Colonic mucosa (tissue), 4 donors: ENCODE measurements around the gene ADGRA3. TPM values are rescaled to one million over a fixed set of nuclear protein-coding genes. Genes with fewer than 3 reads are reported as not detected.

ENCODE experiments used
- DNase-seq: peaks from one replicate; pipeline ENCODE4 v3.0.0-alpha.2; 2020
- H3K27ac ChIP-seq: fragments of 200-600 bp; one replicate; pipeline ENCODE4 v1.8.0; 2021
- H3K27me3 ChIP-seq: fragments of 200-600 bp; one replicate; pipeline ENCODE4 v1.8.0; 2021
- H3K36me3 ChIP-seq: fragments of 200-600 bp; one replicate; pipeline ENCODE4 v1.8.0; 2021
- H3K4me1 ChIP-seq: fragments of 200-600 bp; one replicate; pipeline ENCODE4 v1.8.0; 2021; ENCODE audit warnings: mild to moderate bottlenecking
- H3K4me3 ChIP-seq: fragments of 200-600 bp; one replicate; pipeline ENCODE4 v1.8.0; 2021
- H3K9ac ChIP-seq, 2 donors: one replicate each; pipeline ENCODE4 v1.7.0; 2013; ENCODE audit warnings: control low read depth in 2 of 2, low read depth in 2 of 2, low read length in 2 of 2
- H3K9me3 ChIP-seq: fragments of 200-600 bp; one replicate; pipeline ENCODE4 v1.8.0; 2021
- intact Hi-C: fragments of 100-400 bp; cut with DNase I; formaldehyde crosslinking; loops from one replicate; pipeline ENCODE4 v1.14.1; 2022
- total RNA-seq, 2 donors: library from RNA; stranded (reverse); fragmentation: NEBNext Ultra II Directional in 1 of 2; extraction: Animal tissue kit (Norgen Biotek cat#: 25700) in 1 of 2; gene quantifications; one replicate each; pipeline ENCODE4 v1.2.1, GENCODE V29; 2021
- TF ChIP-seq, protein P1 (sequence below): fragments of 200-600 bp; IDR thresholded peaks from one replicate; pipeline ENCODE4 v1.8.0; 2022; ENCODE audit warnings: antibody characterized with exemption, mild to moderate bottlenecking
- donor health status: healthy.
- donor health status: DM: no; HTN: no; CAD: no.
- donor health status: DM: no; HTN: no; CAD: no.

Gene ADGRA3, protein sequence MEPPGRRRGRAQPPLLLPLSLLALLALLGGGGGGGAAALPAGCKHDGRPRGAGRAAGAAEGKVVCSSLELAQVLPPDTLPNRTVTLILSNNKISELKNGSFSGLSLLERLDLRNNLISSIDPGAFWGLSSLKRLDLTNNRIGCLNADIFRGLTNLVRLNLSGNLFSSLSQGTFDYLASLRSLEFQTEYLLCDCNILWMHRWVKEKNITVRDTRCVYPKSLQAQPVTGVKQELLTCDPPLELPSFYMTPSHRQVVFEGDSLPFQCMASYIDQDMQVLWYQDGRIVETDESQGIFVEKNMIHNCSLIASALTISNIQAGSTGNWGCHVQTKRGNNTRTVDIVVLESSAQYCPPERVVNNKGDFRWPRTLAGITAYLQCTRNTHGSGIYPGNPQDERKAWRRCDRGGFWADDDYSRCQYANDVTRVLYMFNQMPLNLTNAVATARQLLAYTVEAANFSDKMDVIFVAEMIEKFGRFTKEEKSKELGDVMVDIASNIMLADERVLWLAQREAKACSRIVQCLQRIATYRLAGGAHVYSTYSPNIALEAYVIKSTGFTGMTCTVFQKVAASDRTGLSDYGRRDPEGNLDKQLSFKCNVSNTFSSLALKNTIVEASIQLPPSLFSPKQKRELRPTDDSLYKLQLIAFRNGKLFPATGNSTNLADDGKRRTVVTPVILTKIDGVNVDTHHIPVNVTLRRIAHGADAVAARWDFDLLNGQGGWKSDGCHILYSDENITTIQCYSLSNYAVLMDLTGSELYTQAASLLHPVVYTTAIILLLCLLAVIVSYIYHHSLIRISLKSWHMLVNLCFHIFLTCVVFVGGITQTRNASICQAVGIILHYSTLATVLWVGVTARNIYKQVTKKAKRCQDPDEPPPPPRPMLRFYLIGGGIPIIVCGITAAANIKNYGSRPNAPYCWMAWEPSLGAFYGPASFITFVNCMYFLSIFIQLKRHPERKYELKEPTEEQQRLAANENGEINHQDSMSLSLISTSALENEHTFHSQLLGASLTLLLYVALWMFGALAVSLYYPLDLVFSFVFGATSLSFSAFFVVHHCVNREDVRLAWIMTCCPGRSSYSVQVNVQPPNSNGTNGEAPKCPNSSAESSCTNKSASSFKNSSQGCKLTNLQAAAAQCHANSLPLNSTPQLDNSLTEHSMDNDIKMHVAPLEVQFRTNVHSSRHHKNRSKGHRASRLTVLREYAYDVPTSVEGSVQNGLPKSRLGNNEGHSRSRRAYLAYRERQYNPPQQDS (N-terminal part only)
- total RNA-seq = 10 to 100 TPM; 34.8 to 47.2 TPM

DNA sequence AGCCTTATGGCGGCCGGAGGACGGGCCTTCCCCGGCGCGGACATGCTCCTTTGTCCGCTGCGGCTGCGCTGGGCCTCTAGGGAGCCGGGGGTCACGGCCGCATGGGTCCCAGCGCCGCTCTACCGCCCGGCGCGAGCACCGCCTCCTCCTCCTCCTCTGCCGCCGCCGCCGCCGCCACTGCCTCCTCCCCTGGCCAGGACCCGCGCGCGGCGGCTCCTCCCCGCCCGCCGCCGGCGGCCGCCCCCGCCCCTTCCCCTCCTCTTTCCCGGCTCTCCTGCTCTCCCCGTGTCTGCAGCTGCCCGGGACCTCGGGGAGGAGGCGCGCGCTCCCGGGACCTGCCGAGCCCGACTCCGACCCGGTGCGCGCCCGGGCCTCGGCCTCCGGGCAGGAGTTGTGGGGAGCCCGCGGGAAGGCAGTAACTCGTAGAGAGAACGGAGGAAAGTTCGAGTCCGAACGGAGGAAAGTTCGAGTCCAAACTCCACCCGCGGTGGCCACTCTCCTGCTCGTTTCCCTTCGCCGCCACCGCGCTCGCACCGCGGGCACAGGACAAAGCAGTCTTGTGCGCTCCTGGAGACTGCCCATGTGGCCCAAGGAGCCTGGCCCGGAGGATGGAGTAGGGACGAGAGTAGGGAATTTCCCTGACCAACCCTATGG lies at the start of gene ADGRA3:
ADGRA3 (minus strand) TSS at position 179 of the 654 bp plus-strand sequence. CDS start 282 bp downstream, outside the sequence.
- peak within 1 kb of the TSS; percentile 80 for H3K27ac ChIP-seq
- peak within 1 kb of the TSS; percentile 64 to 82 for H3K9ac ChIP-seq
- TF ChIP-seq, protein P1, sequence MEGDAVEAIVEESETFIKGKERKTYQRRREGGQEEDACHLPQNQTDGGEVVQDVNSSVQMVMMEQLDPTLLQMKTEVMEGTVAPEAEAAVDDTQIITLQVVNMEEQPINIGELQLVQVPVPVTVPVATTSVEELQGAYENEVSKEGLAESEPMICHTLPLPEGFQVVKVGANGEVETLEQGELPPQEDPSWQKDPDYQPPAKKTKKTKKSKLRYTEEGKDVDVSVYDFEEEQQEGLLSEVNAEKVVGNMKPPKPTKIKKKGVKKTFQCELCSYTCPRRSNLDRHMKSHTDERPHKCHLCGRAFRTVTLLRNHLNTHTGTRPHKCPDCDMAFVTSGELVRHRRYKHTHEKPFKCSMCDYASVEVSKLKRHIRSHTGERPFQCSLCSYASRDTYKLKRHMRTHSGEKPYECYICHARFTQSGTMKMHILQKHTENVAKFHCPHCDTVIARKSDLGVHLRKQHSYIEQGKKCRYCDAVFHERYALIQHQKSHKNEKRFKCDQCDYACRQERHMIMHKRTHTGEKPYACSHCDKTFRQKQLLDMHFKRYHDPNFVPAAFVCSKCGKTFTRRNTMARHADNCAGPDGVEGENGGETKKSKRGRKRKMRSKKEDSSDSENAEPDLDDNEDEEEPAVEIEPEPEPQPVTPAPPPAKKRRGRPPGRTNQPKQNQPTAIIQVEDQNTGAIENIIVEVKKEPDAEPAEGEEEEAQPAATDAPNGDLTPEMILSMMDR = no peak
- peak; percentile 70 for DNase-seq
- H3K4me3 ChIP-seq = peak within 1 kb of the TSS; percentile 49
- H3K4me1 ChIP-seq = peaks cover 4% of the 10 kb centered on the region
- H3K36me3 ChIP-seq = no peaks in the 10 kb centered on the region
- intact Hi-C loops = loop anchor here (10.0 kb wide), 1 partner anchor 101 kb away; no protein-coding TSS in a partner anchor
- no peaks in the 10 kb centered on the region for H3K9me3 ChIP-seq
- H3K27me3 ChIP-seq = no peaks in the 10 kb centered on the region

DNA sequence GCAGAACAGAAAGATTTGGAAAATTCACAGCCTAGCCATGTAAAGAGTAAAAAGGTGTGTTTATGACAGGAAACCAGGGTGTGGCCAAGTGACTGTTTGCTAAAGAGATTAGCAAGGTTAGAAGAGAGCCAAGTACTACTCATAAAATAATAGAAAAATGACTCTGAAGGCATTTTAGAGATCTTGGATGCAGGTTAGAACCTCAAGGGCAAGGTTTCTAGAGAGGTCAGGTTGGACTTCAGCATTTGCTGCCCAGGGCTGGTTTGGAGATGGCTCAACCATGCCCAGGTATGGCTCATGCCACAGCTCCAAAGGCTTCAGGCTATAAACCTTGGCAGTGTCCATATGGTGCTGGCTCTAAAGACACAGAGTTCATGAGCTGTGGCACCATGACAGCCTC lies 40.6 kb upstream of the ADGRA3 start:
- H3K9me3 ChIP-seq = no peaks in the 10 kb centered on the region
- no peaks in the 10 kb centered on the region for H3K27me3 ChIP-seq
- peak; percentile 58 for DNase-seq
- H3K4me3 ChIP-seq = no peak overlapping the region
- TF ChIP-seq, protein P1 = no peak
- H3K4me1 ChIP-seq = peaks cover 6% of the 10 kb centered on the region
- H3K36me3 ChIP-seq = no peaks in the 10 kb centered on the region
- intact Hi-C loops = no loop called here
- no peak overlapping the region for H3K9ac ChIP-seq
- H3K27ac ChIP-seq = peak overlapping the region; percentile 12

DNA sequence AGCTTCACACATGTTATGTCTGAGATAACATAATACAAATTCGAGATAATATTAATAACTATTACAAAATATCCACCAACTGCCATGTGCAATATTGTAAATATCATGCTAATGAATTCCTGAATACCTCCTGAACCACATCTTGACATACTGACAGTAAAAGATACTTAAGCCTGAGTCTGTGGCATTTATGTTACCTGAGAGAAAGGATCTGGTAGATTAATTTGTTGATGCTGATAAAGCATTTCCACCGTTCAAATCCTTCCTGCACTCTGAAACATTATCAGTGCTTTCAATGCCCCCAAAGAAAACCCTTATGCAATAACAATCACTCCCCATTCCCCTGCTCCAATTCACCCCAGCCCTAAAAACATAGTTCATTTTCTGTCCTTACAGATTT lies 38.8 kb upstream of the ADGRA3 start:
- Histone ChIP-seq H3K9ac (no peak overlapping the region), H3K27ac (no peak overlapping the region), H3K4me1 (peaks cover 6% of the 10 kb centered on the region), H3K27me3 (no peaks in the 10 kb centered on the region), H3K36me3 (no peaks in the 10 kb centered on the region), H3K9me3 (no peaks in the 10 kb centered on the region), H3K4me3 (no peak overlapping the region)
- DNase-seq = no peak
- intact Hi-C loops = no loop called here
- TF ChIP-seq, protein P1 = no peak

DNA sequence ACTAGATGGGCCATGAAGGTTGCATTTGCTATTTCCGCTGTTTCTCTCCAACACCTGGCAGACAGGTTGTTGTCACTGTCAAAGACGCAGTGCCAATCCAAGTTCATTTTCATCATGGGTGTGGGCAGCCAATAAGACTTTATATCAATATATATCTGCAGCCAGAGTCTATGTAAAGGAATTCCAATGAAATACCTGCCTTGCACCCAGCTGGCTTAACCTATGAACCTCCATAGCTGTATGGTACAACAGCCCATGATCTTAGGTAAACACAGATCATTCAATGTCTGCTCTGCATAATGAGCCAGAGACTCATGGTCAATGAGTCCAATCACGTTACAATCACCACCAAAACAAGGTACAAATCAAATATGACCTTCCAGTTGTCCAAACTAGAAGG lies 37.7 kb upstream of the ADGRA3 start:
- Histone ChIP-seq H3K4me1 (peaks cover 6% of the 10 kb centered on the region), H3K36me3 (no peaks in the 10 kb centered on the region), H3K9ac (no peak overlapping the region), H3K4me3 (no peak overlapping the region), H3K27ac (no peak overlapping the region), H3K27me3 (no peaks in the 10 kb centered on the region), H3K9me3 (no peaks in the 10 kb centered on the region)
- DNase-seq = peak; percentile 31
- intact Hi-C loops = no loop called here
- TF ChIP-seq, protein P1 = no peak
